GM21619 (cell line): Measurements from ENCODE around the gene SCP2.
"Not testable (repeated sequence)": the region's sequence is repeated elsewhere in the genome, so short reads cannot be mapped to it uniquely, and the experiment has no call there.

ENCODE experiments used
- ATAC-seq: cut with Tn5 transposase; IDR thresholded peaks from one replicate; pipeline ENCODE4 v1.9.1; 2021; ENCODE audit not compliant: unreplicated experiment

Gene SCP2

DNA sequence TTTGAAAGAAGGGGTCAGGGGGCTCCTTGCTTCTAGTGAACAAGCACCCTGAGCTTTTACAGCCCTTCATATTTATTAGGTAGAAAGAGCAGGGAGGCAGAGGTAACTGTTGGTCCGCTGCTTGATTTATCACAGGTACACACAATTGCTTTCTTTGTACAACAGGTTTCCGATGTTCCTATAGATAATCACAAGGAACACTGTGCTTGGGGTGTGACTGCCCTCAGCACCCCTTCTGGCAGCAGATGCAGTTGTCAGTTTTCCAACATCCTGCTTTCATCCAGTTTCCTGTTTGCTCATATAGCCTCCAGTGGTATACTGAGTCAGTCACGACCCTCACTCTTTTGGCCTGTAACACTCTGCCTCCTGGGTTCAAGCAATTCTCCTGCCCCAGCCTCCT, 40.6 kb downstream of the SCP2 start:
- ATAC-seq = no peak

DNA sequence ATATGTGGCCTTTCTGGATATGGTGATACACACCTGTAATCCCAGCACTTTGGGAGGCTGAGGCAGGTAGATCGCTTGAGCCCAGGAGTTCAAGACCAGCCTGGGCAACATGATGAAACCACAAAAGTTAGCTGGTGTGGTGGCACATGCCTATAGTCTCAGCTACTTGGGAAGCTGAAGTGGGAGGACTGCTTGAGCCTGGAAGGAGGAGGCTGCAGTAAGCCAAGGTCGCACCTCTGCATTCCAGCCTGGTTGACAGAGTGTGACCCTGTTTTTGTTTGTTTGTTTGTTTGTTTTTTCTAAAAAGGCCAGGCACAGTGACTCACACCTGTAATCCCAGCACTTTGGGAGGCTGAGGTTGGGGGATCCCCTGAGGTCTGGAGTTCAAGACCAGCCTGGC, 42.2 kb downstream of the SCP2 start:
- ATAC-seq = not testable (repeated sequence)

DNA sequence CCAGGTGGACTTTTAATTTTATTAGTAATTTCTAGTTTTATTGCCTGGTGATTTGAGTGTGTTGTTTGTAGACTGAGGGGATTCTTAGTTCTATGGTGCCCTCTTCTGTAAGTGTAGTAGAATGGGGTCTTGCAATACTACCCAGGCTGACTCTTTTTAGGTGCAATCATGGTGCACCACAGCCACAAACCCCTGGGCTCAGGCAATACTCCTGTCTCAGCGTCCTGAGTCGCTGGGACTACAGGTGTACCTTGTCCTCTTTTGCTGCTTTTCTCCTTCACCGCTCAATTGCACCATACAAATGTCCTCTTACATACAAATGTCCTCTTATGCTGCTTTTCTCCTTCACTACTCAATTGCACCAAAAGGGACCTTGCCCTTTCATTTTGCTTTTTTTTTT, 43.1 kb downstream of the SCP2 start:
- ATAC-seq = no peak

DNA sequence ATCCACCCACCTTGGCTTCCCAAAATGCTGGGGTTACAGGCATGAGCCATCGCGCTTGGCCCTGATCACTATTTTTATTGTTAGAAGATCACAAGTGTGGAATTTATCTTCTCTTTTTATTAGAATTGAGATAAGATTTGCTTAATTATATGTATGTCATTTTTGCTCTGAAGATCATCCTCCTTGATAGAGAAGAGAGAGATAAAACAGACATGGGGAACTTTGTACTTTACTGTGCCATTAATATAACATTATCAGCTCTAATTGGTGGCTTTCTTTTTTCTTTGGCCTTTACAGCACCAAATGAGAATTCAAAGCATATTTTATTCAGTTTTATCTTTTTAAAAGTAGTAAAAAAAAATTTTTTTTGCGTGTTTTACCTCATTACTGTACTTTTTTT, 46.8 kb downstream of the SCP2 start:
- ATAC-seq = no peak

DNA sequence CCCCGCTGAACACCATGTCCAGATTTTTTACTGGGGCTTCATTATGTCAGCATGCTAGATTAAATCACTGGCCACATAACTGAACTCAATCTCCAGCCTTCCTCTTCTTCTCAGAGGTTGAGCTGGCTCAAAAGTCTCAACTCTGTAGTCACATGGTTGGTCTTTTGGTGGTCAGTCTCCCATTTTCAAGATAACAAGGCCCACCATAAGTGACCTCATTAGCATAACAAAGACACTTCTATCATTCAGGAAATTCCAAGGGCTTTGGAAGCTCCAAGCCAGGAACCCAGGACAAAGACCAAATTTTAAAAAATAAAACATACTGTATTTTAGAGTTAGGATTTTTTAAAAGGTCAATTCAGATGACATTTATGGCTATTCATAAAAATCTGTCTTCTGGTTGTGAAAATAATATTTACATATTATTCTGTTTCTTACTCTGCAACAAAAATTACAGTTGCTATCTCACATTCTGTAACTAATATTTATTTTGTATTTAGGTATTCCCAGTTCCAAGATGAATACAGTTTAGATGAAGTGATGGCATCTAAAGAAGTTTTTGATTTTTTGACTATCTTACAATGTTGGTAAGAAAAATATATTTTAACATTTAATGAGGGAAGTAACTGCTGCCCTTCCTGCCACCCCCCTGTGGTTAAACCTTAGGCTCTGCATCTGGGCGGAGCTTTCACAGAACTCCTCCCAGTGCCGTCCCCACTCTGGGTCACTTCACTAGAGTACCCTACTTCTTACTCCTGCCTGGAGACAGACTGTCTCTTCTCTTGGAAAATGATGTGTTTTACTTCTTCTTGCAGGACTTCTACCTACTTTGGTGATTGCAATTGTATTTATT, 49.3 kb downstream of the SCP2 start:
- ATAC-seq = no peak

DNA sequence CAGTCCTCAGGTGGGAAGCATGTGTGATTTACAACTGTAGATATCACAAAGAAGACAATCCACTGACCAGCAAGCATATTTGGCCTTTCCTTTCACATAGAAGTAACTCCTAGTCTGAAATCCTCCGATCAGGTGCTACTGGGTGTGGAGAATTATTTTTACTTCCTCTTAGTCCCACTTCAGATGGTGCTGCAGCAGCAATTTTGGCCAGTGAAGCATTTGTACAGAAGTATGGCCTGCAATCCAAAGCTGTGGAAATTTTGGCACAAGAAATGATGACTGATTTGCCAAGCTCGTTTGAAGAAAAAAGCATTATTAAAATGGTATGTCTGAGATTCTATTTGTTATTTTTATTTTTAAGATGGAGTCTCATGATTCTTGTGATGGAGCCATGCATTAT, 51.0 kb downstream of the SCP2 start:
- no peak for ATAC-seq

DNA sequence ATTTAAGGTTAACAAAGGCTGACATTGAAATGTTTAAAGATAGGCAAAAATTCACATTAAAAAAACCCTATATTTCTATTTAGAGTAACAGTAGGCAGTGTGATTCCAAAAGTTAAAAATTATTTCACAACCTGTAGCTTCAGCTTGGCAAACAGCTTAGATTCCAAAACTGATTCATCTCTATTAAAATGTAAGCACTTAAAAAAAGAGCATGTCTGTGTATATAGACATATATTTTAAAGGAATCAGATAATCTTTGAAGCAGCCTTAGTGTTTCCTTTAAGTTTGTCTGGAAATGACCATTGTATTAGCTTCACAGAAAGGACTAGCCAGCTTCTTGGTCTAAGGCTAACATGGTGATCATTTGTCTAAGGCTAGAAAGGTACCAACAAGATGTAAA, 65.7 kb downstream of the SCP2 start:
- not testable (repeated sequence) for ATAC-seq

DNA sequence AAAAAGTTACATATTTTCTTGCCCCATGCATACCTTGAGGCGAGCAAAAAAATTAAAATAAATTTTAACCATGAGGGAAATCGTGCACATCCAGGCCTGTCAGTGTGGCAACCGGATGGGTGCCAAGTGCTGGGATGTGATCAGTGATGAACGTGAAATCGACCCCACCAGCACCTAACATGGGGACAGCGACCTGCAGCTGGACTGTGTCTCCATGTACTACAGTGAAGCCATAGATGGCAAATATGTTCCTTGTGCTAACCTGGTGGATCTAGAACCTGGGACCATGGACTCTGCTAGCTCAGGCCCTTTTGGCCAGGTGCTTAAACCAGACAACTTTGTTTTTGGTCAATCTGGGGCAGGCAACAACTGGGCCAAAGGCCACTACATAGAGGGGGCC, 67.6 kb downstream of the SCP2 start:
- no peak for ATAC-seq

DNA sequence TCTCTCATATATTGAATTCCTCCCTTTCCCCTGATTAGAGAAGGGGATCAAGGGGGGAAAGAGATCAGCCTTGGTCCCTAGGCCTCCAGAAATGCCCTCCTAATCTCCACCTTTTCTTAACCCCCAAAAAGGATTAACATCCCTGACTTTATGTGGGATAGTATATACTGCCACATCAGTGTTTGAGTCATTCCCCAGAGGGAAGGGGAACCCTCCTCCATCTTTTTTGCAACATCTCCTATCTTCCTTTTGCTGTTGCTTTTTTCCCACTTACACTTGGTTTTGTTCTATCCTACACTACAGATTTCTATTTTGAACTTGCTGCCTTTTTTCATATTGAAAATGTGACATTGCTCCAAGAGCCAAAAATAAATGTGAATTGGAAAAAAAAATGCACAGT, 69.6 kb downstream of the SCP2 start:
- no peak for ATAC-seq

DNA sequence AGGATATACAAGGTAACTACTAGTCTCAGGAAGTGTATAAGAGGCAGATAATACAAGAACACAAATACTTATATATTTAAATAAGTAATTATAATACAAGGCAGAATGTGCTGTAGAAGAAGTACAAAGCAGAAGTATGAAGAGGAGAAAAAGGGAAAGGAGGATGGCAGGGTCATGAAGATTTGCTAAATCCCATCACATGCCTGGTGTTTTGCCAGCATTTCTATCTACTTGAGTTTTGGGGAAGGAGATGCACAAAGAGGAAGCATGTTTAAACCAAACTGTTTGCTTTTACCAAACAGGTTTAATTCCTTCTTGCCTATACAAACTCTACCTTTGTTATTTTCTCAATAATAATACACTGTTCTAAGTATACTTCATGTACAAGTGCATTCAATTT, 74.1 kb downstream of the SCP2 start:
- no peak for ATAC-seq

DNA sequence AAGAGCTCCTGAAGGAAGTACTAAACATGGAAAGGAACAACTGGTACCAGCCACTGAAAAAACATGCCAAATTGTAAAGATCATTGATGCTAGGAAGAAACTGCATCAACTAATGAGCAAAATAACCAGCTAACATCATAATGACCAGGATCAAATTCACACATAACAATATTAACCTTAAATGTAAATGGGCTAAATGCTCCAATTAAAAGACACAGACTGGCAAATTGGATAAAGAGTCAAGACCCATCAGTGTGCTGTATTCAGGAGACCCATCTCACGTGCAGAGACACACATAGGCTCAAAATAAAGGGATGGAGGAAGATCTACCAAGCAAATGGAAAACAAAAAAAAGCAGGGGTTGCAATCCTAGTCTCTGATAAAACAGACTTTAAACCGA, 79.5 kb downstream of the SCP2 start:
- ATAC-seq = not testable (repeated sequence)

DNA sequence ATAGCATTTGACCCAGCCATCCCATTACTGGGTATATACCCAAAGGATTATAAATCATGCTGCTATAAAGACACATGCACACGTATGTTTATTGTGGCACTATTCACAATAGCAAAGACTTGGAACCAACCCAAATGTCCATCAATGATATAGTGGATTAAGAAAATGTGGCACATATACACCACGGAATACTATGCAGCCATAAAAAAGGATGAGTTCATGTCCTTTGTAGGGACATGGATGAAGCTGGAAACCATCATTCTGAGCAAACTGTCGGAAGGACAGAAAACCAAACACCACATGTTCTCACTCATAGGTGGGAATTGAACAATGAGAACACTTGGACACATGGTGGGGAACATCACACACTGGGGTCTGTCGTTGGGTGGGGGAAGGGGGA, 83.2 kb downstream of the SCP2 start:
- ATAC-seq = not testable (repeated sequence)

DNA sequence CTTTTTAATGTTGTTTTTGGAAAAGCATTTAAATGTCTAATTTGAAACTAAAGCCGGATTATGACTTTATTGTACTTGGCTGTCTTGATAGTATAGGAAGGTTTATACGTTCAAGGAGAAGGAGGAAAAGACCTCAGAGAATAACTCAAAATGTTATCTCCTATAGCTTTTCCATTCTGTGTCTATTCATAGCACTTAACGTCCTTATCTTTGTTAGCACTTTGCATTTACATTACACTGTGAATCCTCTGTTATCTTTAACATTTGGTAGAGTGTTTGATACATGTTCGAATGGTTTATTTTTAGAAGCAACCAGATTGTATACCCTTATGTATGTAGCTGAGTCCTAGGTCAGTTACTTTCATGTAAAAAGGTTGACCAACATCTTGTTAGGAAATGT, 84.1 kb downstream of the SCP2 start:
- no peak for ATAC-seq

DNA sequence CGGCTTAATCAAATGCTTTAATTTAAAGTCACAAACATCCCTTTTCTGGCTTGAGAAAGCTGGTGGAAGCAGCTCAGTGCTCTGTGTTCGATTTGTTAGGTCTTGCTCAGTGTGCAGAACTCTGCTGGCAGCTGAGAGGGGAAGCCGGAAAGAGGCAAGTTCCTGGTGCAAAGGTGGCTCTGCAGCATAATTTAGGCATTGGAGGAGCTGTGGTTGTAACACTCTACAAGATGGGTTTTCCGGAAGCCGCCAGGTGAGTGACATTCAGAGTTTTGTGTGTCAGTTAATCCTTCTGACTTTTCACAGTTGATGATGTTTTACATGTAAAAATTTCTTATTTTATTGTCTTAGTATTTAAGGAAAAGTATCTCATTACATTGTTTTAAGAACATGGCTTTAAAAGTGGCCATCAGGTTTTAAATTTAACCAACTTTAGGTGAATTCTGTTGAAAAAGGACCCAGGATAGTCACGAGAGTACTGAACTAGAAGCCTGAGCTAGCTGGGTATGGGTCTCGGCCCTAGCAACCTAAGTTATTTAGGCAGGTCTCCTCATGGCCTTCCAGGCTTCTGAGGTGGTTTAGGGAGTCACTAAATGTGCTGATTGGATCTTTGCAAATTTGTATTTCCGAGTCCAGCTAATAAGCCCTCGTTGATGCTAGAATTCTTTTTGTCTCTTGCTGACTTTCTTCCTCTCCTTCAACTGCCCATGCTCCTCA, 87.9 kb downstream of the SCP2 start:
- ATAC-seq = peak; percentile 92

DNA sequence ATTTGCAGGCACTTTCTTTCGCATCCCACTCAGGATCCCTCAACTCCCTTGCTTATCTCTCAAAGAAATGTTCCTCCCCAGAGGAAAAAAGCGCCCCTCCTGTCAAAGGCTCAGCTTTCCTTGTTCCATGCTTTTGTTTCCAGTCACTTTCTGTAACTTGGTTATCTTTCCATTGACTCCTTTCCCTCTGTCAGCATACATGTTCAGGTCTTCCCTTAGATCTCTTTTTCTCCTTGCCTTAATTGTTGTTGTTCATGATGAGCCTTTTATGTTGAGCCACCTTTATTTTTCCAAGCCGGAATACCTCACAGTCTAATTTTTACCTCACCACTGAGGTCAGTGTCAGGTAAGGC, 88.4 kb downstream of the SCP2 start:
- ATAC-seq = no peak

DNA sequence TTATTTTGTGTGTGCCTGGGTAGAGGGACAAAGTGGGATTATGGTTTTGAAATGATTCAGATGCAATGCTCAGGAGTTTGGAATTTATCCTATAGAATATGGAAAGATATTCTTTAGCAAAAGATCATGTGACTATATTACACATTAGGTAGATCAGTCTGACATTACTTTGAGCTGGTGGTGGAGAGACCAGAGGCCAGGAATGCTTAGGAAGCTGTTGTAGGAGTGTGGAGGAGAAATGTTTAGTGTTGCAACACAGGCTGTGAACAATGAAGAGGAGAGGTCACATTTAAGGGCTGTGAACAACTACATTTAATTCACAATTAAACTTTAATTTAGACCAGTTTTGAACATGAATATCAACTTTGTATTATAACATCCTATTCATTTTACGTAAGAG, 89.6 kb downstream of the SCP2 start:
- ATAC-seq = no peak

DNA sequence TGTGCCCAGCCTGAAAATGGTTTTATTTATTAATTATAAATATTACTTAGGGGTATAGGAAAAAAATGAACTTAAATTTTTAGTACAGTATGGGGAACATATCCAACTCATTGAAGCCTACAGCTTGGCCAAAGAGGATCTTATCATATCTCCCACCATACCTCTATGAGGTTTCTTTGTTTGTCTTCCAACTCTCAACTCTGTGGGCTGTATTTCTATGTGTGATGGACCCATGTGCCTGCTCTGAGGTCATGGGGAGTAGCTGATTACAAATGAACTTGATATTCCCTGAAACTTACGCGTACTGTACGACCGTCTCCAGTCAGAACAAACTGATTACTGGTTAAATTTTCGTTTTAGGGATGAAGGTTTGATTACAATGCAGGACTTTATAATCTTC, 93.5 kb downstream of the SCP2 start:
- no peak for ATAC-seq

DNA sequence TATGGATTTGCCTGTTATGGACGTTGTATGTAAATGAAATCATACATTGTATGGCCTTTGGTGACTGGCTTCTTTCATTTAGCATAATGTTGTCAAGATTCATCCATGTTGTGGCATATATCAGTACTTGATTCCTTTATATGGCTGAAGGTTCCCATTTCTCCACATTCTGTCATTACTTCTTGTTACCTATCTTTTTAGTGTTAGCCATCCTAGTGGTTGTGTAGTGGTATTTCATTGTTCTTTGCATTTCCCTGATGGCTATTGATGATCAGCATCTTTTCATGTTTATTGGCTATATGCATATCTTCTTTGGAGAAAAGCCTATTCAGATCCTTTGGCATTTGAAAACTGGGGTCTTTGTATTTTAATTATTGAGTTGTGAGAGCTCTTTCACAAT, 95.1 kb downstream of the SCP2 start:
- no peak for ATAC-seq

DNA sequence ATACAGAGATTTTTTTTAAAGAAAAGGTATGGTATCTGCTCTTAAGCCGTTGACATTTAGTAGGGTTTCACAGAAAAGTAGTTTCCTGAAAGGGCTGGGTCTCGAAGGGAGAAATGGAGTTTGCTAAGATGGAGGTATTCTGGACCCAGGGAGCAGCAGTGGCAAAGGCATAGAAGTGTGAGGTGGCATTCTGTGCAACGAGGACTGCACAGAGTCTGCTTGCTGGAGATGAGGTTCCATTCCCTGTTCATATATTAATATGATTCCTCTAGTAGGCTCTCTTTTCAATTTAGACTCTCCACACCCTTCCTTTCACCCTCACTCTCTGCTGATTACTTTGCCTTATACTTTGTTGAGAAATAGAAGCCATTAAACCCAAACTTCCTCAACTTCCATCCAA, 96.5 kb downstream of the SCP2 start:
- ATAC-seq = no peak

DNA sequence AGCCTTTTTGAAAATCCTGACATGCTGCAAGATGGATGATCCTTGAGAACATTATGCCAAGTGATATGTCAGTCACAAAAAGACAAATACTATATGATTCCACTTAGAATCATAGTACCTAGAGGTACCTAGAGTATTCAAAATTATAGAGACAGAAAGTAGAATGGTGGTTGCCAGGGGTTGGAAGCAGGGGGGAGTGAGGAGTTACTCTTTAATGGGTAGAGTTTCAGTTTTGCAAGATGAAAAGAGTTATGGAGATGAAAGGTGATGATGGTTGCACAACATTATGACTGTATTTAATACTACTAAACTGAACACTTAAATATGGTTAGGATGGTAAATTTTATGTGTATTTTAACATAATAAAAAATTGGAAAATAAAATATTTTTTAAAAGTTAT, 97.0 kb downstream of the SCP2 start:
- ATAC-seq = no peak

DNA sequence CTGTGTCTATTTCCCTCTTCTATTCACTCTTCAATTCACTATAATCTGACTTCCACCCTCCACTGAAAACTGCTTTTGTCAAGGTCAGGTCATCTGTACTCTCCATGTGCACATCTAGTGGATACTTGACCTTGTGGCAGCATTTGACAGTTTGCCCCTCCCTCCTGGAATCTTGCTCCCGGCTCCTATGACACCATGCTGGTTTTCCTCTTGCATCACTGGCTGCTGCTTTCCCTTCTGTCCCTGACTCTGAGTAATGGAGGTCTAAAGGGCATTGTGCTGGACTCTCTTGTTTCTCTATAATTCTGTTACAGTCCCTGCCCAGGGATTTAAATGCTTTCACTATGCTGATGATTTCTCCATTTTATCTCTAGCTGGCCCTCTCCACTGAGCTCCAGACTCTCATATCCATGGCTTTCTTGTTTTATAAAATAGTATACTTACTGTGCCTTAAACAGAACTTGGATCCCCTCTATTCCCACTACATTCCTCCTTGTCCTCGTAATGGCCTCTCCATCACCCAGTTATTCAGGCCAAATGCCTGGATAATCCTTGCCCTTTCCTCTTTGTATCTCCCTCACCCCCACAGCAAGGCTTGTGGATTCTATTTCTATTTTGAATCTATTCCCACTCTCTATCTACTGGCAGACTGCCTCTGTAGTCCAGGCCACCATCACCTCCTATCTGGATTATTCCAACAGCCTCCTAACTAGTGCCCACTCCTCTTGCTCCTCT, 98.1 kb downstream of the SCP2 start:
- ATAC-seq = no peak

DNA sequence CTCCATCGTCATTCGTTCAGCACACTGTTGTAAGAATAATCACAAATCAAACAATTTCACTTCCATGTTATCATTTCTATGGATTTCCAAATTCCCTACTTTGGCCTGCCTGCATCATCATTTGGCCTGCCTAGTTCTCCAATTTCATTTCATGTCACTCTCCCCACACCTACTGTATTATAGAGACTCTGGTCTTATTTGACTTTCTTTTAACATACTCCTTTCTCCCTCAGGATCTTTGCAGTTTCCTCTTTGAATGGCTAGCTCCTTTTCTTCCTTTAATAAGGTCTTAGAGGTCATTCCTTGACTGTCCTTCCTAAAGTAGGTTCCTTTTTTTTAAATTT, 98.7 kb downstream of the SCP2 start:
- ATAC-seq = no peak
